HepG2 (cell line): ENCODE results near the gene AFTPH. TPM values are rescaled to one million over a fixed set of nuclear protein-coding genes. Genes with fewer than 3 reads are reported as not detected.
A peak's percentile ranks its signal among the peaks of the same experiment; 100 is the strongest.

ENCODE experiments used
- BCL6 ChIP-seq: IDR thresholded peaks from 2 replicates; pipeline ENCODE4 v1.6.1; 2016; ENCODE audit warnings: missing genetic modification reagents, missing compliant biosample characterization
- DNMT3B ChIP-seq: conservative IDR thresholded peaks from 2 replicates; pipeline ENCODE4 v1.6.1; 2016; ENCODE audit warnings: missing biosample characterization, control low read depth
- FOXC1 ChIP-seq: sonication (generic); formaldehyde crosslinking; IDR thresholded peaks from 2 replicates; pipeline ENCODE4 v1.8.0; 2022; ENCODE audit warnings: mild to moderate bottlenecking, missing genetic modification reagents, borderline replicate concordance
- GFI1 ChIP-seq: sonication (generic); formaldehyde crosslinking; IDR thresholded peaks from 2 replicates; pipeline ENCODE4 v1.5.0; 2020; ENCODE audit warnings: missing genetic modification reagents, mild to moderate bottlenecking, borderline replicate concordance
- HOXA3 ChIP-seq: sonication (generic); formaldehyde crosslinking; IDR thresholded peaks from 2 replicates; pipeline ENCODE4 v1.5.0; 2020; ENCODE audit warnings: missing genetic modification reagents
- KAT2B ChIP-seq: fragments of 150-350 bp; IDR thresholded peaks from 2 replicates; pipeline ENCODE4 v1.6.1; 2014; ENCODE audit warnings: low read depth, low read length, borderline replicate concordance
- NFRKB ChIP-seq: fragments of 450-650 bp; IDR thresholded peaks from 2 replicates; pipeline ENCODE4 v1.6.1; 2017
- NONO ChIP-seq, 2 experiments: fragments of 450-650 bp in 1 of 2; sonication (generic) in 1 of 2; formaldehyde crosslinking in 1 of 2; IDR thresholded peaks in 1 of 2; conservative IDR thresholded peaks in 1 of 2; 2 replicates each; pipeline versions ENCODE4 v1.6.1 to v1.8.0; 2017 to 2022; ENCODE audit warnings: mild to moderate bottlenecking in 1 of 2, missing genetic modification reagents in 1 of 2, moderate library complexity in 1 of 2
- PCBP1 ChIP-seq: fragments of 200-400 bp; formaldehyde crosslinking; IDR thresholded peaks from 2 replicates; pipeline ENCODE4 v1.6.1; 2017; ENCODE audit warnings: mild to moderate bottlenecking, low read depth, low read length, borderline replicate concordance
- RARA ChIP-seq: IDR thresholded peaks from 2 replicates; pipeline ENCODE4 v1.6.1; 2016; ENCODE audit warnings: missing genetic modification reagents, missing compliant biosample characterization
- RFXAP ChIP-seq: sonication (generic); formaldehyde crosslinking; IDR thresholded peaks from 2 replicates; pipeline ENCODE4 v1.4.0; 2020; ENCODE audit warnings: missing genetic modification reagents, borderline replicate concordance
- SAP130 ChIP-seq: IDR thresholded peaks from 2 replicates; pipeline ENCODE4 v1.6.1; 2016; ENCODE audit warnings: low read depth
- ZKSCAN5 ChIP-seq: sonication (generic); formaldehyde crosslinking; IDR thresholded peaks from 2 replicates; pipeline ENCODE4 v1.5.1; 2020; ENCODE audit warnings: mild to moderate bottlenecking, missing genetic modification reagents
- ZNF205 ChIP-seq: IDR thresholded peaks from 2 replicates; pipeline ENCODE4 v1.6.1; 2018; ENCODE audit warnings: missing biosample characterization, missing genetic modification reagents
- ZNF33B ChIP-seq: sonication (generic); formaldehyde crosslinking; IDR thresholded peaks from 2 replicates; pipeline ENCODE4 v1.5.1; 2020; ENCODE audit warnings: mild to moderate bottlenecking, missing genetic modification reagents
- ZNF343 ChIP-seq: sonication (generic); formaldehyde crosslinking; IDR thresholded peaks from 2 replicates; pipeline ENCODE4 v1.4.0; 2020; ENCODE audit warnings: mild to moderate bottlenecking, missing genetic modification reagents
- ZNF768 ChIP-seq: sonication (generic); formaldehyde crosslinking; IDR thresholded peaks from 2 replicates; pipeline ENCODE4 v1.4.0; 2020; ENCODE audit warnings: missing genetic modification reagents
- polyA plus RNA-seq, 8 experiments: library from polyadenylated mRNA; depleted of rRNA in 3 of 8; stranded (reverse) in 7 of 8; unstranded in 1 of 8; fragments of >200 nt; fragmentation: Illumina TruSeq in 4 of 8; extraction: Trizol in 4 of 8; gene quantifications; 2 replicates each; pipeline versions ENCODE4 v1.2.1 to v1.2.3, GENCODE V29; 2011 to 2016; ENCODE audit warnings: low read depth in 4 of 8, missing spikeins in 1 of 8, mixed read lengths in 1 of 8; ENCODE audit not compliant: insufficient read depth in 1 of 8
- total RNA-seq, 5 experiments: library from RNA; depleted of rRNA; stranded (reverse); fragments of >200 nt; fragmentation: Illumina TruSeq; extraction: Trizol; gene quantifications; 2 replicates each; pipeline ENCODE4 v1.2.3, GENCODE V29; 2016; ENCODE audit warnings: low read depth in 1 of 5
- TF ChIP-seq, protein P1 (sequence below), 2 experiments: sonication (generic) in 1 of 2; formaldehyde crosslinking in 1 of 2; IDR thresholded peaks; 2 replicates each; pipeline versions ENCODE4 v1.4.0 to v1.6.1; 2016 to 2020; ENCODE audit warnings: borderline replicate concordance in 1 of 2, low read depth in 1 of 2, mild to moderate bottlenecking in 1 of 2, missing genetic modification reagents in 1 of 2
- TF ChIP-seq, protein P2 (sequence below): sonication (generic); formaldehyde crosslinking; IDR thresholded peaks from 2 replicates; pipeline ENCODE4 v1.5.0; 2020; ENCODE audit warnings: missing genetic modification reagents
- TF ChIP-seq, protein P3 (sequence below): IDR thresholded peaks from 2 replicates; pipeline ENCODE4 v1.6.1; 2016; ENCODE audit warnings: missing genetic modification reagents, missing compliant biosample characterization
- TF ChIP-seq, protein P4 (sequence below): sonication (generic); formaldehyde crosslinking; IDR thresholded peaks from 2 replicates; pipeline ENCODE4 v1.8.1; 2023; ENCODE audit warnings: mild to moderate bottlenecking, missing genetic modification reagents

Gene AFTPH
- total and polyA plus RNA-seq, 2 of the 13 experiments (the other 11 are each of a cell fraction or from before 2014, with no cell fraction given): 27.5 to 36.8 TPM

DNA sequence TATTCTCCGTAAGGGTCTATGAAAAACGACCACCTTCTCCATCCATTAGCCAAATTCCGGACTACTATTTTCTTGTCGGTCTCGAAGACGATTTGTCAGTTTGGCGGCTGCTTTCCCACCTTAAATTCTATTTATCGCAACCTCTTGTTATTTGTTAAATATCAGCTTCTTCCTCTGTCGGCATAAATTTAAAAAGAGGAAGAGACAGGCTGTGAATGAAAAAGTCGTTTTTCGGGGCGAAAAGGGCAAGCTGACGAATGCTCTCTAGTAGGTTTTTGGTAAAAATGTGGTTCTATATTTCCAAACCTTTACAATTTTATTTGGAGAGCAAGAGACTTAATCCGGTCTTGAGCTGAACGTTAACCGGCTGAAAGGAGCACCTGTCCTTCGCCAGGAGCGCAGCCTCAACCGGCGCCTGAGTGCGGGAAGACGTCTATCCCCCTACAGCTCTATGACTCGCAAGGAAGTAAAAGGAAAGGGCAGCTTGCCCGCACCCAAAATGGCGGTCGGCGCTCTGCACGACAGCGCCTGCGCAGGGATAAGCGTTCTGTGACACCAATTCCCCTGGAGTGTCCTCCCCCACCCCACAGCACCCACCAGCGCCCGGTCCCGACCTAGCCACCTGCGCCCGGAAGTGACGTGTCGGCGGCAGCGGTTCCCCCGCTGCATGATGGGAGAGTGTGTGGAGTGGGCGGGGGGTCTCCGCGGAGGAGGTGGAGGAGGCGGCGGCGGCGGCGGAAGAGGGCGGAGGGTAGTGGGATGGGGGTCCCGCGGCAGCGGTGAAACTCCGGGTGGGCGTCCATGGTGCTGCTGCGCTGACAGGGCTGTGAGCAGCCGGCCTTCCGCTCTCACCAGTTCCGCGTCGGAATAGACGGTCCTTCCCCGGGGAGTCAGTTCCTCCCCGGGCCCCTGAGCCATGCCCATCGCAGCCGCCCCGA lies at the start of gene AFTPH (continued):
- TF ChIP-seq DNMT3B (CRISPR knock-in tag) (no peak; the same call in 1 of the 2 replicates), GFI1 (0 out of 2 replicates have a peak, but pooled peaks have one; percentile 65), KAT2B (no peak), ZNF343 (no peak), HOXA3 (peak; percentile 100), NONO (IDR thresholded peaks at IDR 0.05) (no peak), NONO (CRISPR knock-in tag; conservative IDR thresholded peaks at IDR 0.05) (peak; percentile 97), RARA (CRISPR knock-in tag) (peak; percentile 12; the same call in 1 of the 2 replicates), SAP130 (CRISPR knock-in tag) (peak; percentile 93), FOXC1 (peak; percentile 67; the same call in 1 of the 2 replicates), ZNF768 (CRISPR knock-in tag) (peak; percentile 40; the same call in 1 of the 2 replicates), RFXAP (CRISPR knock-in tag) (no peak), ZNF205 (CRISPR knock-in tag) (0 out of 2 replicates have a peak, but pooled peaks have one; percentile 51), ZNF33B (no peak), ZKSCAN5 (CRISPR knock-in tag) (0 out of 2 replicates have a peak, but pooled peaks have one; percentile 36), NFRKB (no peak; the same call in 1 of the 2 replicates), PCBP1 (peak; percentile 90), BCL6 (CRISPR knock-in tag) (peak; percentile 15; the same call in 1 of the 2 replicates)
- TF ChIP-seq, protein P1, sequence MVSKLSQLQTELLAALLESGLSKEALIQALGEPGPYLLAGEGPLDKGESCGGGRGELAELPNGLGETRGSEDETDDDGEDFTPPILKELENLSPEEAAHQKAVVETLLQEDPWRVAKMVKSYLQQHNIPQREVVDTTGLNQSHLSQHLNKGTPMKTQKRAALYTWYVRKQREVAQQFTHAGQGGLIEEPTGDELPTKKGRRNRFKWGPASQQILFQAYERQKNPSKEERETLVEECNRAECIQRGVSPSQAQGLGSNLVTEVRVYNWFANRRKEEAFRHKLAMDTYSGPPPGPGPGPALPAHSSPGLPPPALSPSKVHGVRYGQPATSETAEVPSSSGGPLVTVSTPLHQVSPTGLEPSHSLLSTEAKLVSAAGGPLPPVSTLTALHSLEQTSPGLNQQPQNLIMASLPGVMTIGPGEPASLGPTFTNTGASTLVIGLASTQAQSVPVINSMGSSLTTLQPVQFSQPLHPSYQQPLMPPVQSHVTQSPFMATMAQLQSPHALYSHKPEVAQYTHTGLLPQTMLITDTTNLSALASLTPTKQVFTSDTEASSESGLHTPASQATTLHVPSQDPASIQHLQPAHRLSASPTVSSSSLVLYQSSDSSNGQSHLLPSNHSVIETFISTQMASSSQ (IDR thresholded peaks at IDR 0.05; ENCODE audit: low read depth): peak; percentile 16; the same call in 1 of the 2 replicates
- TF ChIP-seq, protein P1 (CRISPR knock-in tag; IDR thresholded peaks at IDR 0.05; ENCODE audit: borderline replicate concordance): peak; percentile 50; the same call in 1 of the 2 replicates
- TF ChIP-seq, protein P2, sequence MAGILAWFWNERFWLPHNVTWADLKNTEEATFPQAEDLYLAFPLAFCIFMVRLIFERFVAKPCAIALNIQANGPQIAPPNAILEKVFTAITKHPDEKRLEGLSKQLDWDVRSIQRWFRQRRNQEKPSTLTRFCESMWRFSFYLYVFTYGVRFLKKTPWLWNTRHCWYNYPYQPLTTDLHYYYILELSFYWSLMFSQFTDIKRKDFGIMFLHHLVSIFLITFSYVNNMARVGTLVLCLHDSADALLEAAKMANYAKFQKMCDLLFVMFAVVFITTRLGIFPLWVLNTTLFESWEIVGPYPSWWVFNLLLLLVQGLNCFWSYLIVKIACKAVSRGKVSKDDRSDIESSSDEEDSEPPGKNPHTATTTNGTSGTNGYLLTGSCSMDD (CRISPR knock-in tag): no peak
- TF ChIP-seq, protein P3, sequence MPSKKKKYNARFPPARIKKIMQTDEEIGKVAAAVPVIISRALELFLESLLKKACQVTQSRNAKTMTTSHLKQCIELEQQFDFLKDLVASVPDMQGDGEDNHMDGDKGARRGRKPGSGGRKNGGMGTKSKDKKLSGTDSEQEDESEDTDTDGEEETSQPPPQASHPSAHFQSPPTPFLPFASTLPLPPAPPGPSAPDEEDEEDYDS (CRISPR knock-in tag): peak; percentile 79
- TF ChIP-seq, protein P4, sequence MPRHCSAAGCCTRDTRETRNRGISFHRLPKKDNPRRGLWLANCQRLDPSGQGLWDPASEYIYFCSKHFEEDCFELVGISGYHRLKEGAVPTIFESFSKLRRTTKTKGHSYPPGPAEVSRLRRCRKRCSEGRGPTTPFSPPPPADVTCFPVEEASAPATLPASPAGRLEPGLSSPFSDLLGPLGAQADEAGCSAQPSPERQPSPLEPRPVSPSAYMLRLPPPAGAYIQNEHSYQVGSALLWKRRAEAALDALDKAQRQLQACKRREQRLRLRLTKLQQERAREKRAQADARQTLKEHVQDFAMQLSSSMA (CRISPR knock-in tag): no peak
